SH-SY5Y (cell line): ENCODE data around the gene HIP1R.

Source experiments
- GATA2 ChIP-seq: IDR thresholded peaks from 2 replicates; pipeline ENCODE4 v1.6.1; 2011; ENCODE audit warnings: mild to moderate bottlenecking, low read depth, low read length
- GATA3 ChIP-seq: IDR thresholded peaks from 2 replicates; pipeline ENCODE4 v1.6.1; 2011; ENCODE audit warnings: low read depth, mild to moderate bottlenecking, low read length, moderate library complexity

GRCh38 chr12:122849352-122850047 is 14.2 kb downstream of the HIP1R start:
- no peak for TF ChIP-seq GATA3
- no peak for TF ChIP-seq GATA2
